ENCODE data around the gene PLCXD1. TPM values are rescaled to one million over a fixed set of nuclear protein-coding genes. Genes with fewer than 3 reads are reported as not detected.
"Not testable (repeated sequence)": the region's sequence is repeated elsewhere in the genome, so short reads cannot be mapped to it uniquely, and the experiment has no call there.

Gene PLCXD1
- total and polyA plus RNA-seq, 9 of the 15 experiments (the other 6 are each of a cell fraction or from before 2014, with no cell fraction given): 6.0 to 60.2 (median 39.5) TPM

GRCh38 chrX:236201-236600, 45.0 kb upstream of the PLCXD1 start:
- FAIRE-seq; POLR2A ChIA-PET; H3K9ac ChIP-seq (ENCODE audit: insufficient read depth in 1 of 2, low read depth in 2 of 2, low read length in 2 of 2); DNase-seq (ENCODE audit: extremely low read depth in 1 of 4, low spot score in 3 of 4); H3K9me3 ChIP-seq (replicated peaks; ENCODE audit: control insufficient read depth, insufficient read depth, low read depth, low read length); intact Hi-C loops (cut with micrococcal nuclease); H4K20me1 ChIP-seq (replicated peaks; ENCODE audit: control insufficient read depth, insufficient read depth, low read length); in situ Hi-C loops (cut with MboI); H2AFZ ChIP-seq (ENCODE audit: low read depth, low read length); H3K9me1 ChIP-seq (ENCODE audit: control insufficient read depth, insufficient read depth, low read length); H3K4me1 ChIP-seq (replicated peaks in 1 of 2; ENCODE audit: control insufficient read depth in 2 of 2, insufficient read depth in 2 of 2, low read length in 2 of 2); BruUV-seq (replicated peaks); ATAC-seq; H3K4me2 ChIP-seq (ENCODE audit: insufficient read depth, low read length); H3K4me3 ChIP-seq; H3K27me3 ChIP-seq (ENCODE audit: control insufficient read depth in 2 of 2, insufficient read depth in 2 of 2, low read length in 2 of 2); H3K36me3 ChIP-seq (ENCODE audit: control insufficient read depth, insufficient read depth, low read length); H3K27ac ChIP-seq (ENCODE audit: extremely low read depth, low read depth, low read length); CTCF ChIA-PET (ENCODE audit: low intra/inter-chr PET ratio); H3K79me2 ChIP-seq (ENCODE audit: control insufficient read depth, insufficient read depth, low read length): not testable (repeated sequence)
- WGBS (ENCODE audit: insufficient coverage, low coverage, missing lambda C conversion rate): no CpG with 5 or more reads among the region's 6 CpGs

GRCh38 chrX:250965-251364, 30.2 kb upstream of the PLCXD1 start:
- Histone ChIP-seq H3K79me2 (ENCODE audit: control insufficient read depth, insufficient read depth, low read length) (no peaks in the 10 kb centered on the region), H3K27ac (ENCODE audit: extremely low read depth, low read depth, low read length) (no peak overlapping the region), H3K27me3 (ENCODE audit: control insufficient read depth in 2 of 2, insufficient read depth in 2 of 2, low read length in 2 of 2) (no peaks in the 10 kb centered on the region; a peak in 2 of 5 replicates), H3K36me3 (ENCODE audit: control insufficient read depth, insufficient read depth, low read length) (no peaks in the 10 kb centered on the region), H3K9ac (ENCODE audit: insufficient read depth in 1 of 2, low read depth in 2 of 2, low read length in 2 of 2) (no peak overlapping the region), H3K9me1 (ENCODE audit: control insufficient read depth, insufficient read depth, low read length) (no peaks in the 10 kb centered on the region), H3K4me2 (ENCODE audit: insufficient read depth, low read length) (no peak overlapping the region; the same call in 1 of the 2 replicates), H3K4me1 (replicated peaks in 1 of 2; ENCODE audit: control insufficient read depth in 2 of 2, insufficient read depth in 2 of 2, low read length in 2 of 2) (peaks cover 2 to 11% of the 10 kb centered on the region in 2 experiments; a peak in 4 of 5 replicates), H3K9me3 (replicated peaks; ENCODE audit: control insufficient read depth, insufficient read depth, low read depth, low read length) (no peaks in the 10 kb centered on the region), H2AFZ (ENCODE audit: low read depth, low read length) (no peak overlapping the region), H4K20me1 (replicated peaks; ENCODE audit: control insufficient read depth, insufficient read depth, low read length) (no peaks in the 10 kb centered on the region), H3K4me3 (no peak overlapping the region)
- WGBS (ENCODE audit: insufficient coverage, low coverage, missing lambda C conversion rate): 3% methylated on average over 5 of the region's 14 CpGs
- in situ Hi-C loops (cut with MboI) (no loop called here), intact Hi-C loops (cut with micrococcal nuclease) (no loop called here)
- FAIRE-seq: no peak
- POLR2A ChIA-PET: no interaction called here
- CTCF ChIA-PET (ENCODE audit: low intra/inter-chr PET ratio): no interaction called here
- no peak for TF ChIP-seq DEAF1 (CRISPR knock-in tag; IDR thresholded peaks at IDR 0.05)
- no peak for TF ChIP-seq MIER1 (IDR thresholded peaks at IDR 0.05; ENCODE audit: low read depth)
- TF ChIP-seq PHB2 (IDR thresholded peaks at IDR 0.05; ENCODE audit: low read depth): no peak
- TF ChIP-seq BCOR (IDR thresholded peaks at IDR 0.05): no peak
- TF ChIP-seq, protein P1, sequence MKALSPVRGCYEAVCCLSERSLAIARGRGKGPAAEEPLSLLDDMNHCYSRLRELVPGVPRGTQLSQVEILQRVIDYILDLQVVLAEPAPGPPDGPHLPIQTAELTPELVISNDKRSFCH (CRISPR knock-in tag; IDR thresholded peaks at IDR 0.05): no peak
- TF ChIP-seq, protein P1 (tag; IDR thresholded peaks at IDR 0.05): no peak
- no peak for TF ChIP-seq HDAC1 (IDR thresholded peaks at IDR 0.05)
- no peak for TF ChIP-seq ZNF354B (CRISPR knock-in tag; IDR thresholded peaks at IDR 0.05)
- TF ChIP-seq DNMT1 (IDR thresholded peaks at IDR 0.05): no peak
- no peak for ATAC-seq
- no TSS peak for BruUV-seq (replicated peaks)
- no peak for DNase-seq (ENCODE audit: extremely low read depth in 1 of 4, low spot score in 3 of 4)
